KOPT-K1 (cell line): Measurements from ENCODE around the gene HMCN2.

Experiments used
- H3K27ac ChIP-seq: fragments of 200-600 bp; sonication (generic); 2 replicates; pipeline ENCODE4 v1.5.1; 2016; ENCODE audit warnings: antibody characterized with exemption, mild to moderate bottlenecking, low read depth, low read length; ENCODE audit not compliant: poor library complexity, severe bottlenecking
- H3K36me3 ChIP-seq: fragments of 200-600 bp; sonication (generic); 2 replicates; pipeline ENCODE4 v1.5.1; 2017; ENCODE audit warnings: antibody characterized with exemption, mild to moderate bottlenecking, low read length, moderate library complexity; ENCODE audit not compliant: insufficient read depth
- H3K9me3 ChIP-seq: fragments of 200-600 bp; sonication (generic); 2 replicates; pipeline ENCODE4 v1.5.1; 2017; ENCODE audit warnings: antibody characterized with exemption, low read length, mild to moderate bottlenecking; ENCODE audit not compliant: insufficient read depth, poor library complexity, severe bottlenecking

Gene HMCN2

GRCh38 chr9:130444565-130445221 lies 179.1 kb downstream of the HMCN2 start, which contains the start of gene ASS1:
Gene ASS1 (plus strand): TSS chr9:130444961. CDS start chr9:130452229, 7,268 bp downstream.
- H3K36me3 ChIP-seq, result no peaks in the 10 kb centered on the region
- peaks cover 10% of the 10 kb centered on the region for H3K9me3 ChIP-seq
- no peak within 1 kb of the TSS for H3K27ac ChIP-seq

GRCh38 chr9:130445268-130445983 lies 179.9 kb downstream of the HMCN2 start:
- Histone ChIP-seq H3K9me3 (peaks cover 10% of the 10 kb centered on the region), H3K36me3 (no peaks in the 10 kb centered on the region), H3K27ac (no peak overlapping the region)

GRCh38 chr9:130446101-130446861 lies 180.7 kb downstream of the HMCN2 start:
- peaks cover 3% of the 10 kb centered on the region for H3K9me3 ChIP-seq
- no peak overlapping the region for H3K27ac ChIP-seq
- H3K36me3 ChIP-seq, result no peaks in the 10 kb centered on the region

- H3K36me3 ChIP-seq, result no peaks in the 10 kb centered on the region
- no peak overlapping the region for H3K27ac ChIP-seq
- no peaks in the 10 kb centered on the region for H3K9me3 ChIP-seq
These were observed 181.7 kb downstream of the HMCN2 start for GRCh38 chr9:130447193-130447816.

GRCh38 chr9:130448035-130448624 lies 182.6 kb downstream of the HMCN2 start:
- Histone ChIP-seq H3K27ac (no peak overlapping the region), H3K36me3 (no peaks in the 10 kb centered on the region), H3K9me3 (no peaks in the 10 kb centered on the region)

GRCh38 chr9:130448771-130449603 lies 183.4 kb downstream of the HMCN2 start:
- Histone ChIP-seq H3K27ac (no peak overlapping the region), H3K36me3 (no peaks in the 10 kb centered on the region), H3K9me3 (no peaks in the 10 kb centered on the region)

- H3K36me3 ChIP-seq, result no peaks in the 10 kb centered on the region
- no peak overlapping the region for H3K27ac ChIP-seq
These were observed 184.9 kb downstream of the HMCN2 start for GRCh38 chr9:130450344-130451003.

GRCh38 chr9:130451004-130451390 lies 185.4 kb downstream of the HMCN2 start:
- H3K36me3 ChIP-seq, result no peaks in the 10 kb centered on the region
- no peak overlapping the region for H3K27ac ChIP-seq
- no peaks in the 10 kb centered on the region for H3K9me3 ChIP-seq

More at GRCh38 chr9:130450344-130451003, 184.9 kb downstream of the HMCN2 start:
- H3K9me3 ChIP-seq, result no peaks in the 10 kb centered on the region

- Histone ChIP-seq H3K27ac (no peak overlapping the region), H3K36me3 (no peaks in the 10 kb centered on the region), H3K9me3 (no peaks in the 10 kb centered on the region)
These were observed 186.2 kb downstream of the HMCN2 start for GRCh38 chr9:130451509-130452388.

GRCh38 chr9:130452835-130453234 lies 187.3 kb downstream of the HMCN2 start:
- Histone ChIP-seq H3K36me3 (no peaks in the 10 kb centered on the region), H3K27ac (no peak overlapping the region), H3K9me3 (no peaks in the 10 kb centered on the region)

GRCh38 chr9:130453487-130453886 lies 187.9 kb downstream of the HMCN2 start:
- Histone ChIP-seq H3K9me3 (no peaks in the 10 kb centered on the region), H3K36me3 (no peaks in the 10 kb centered on the region), H3K27ac (no peak overlapping the region)

- Histone ChIP-seq H3K9me3 (no peaks in the 10 kb centered on the region), H3K27ac (no peak overlapping the region), H3K36me3 (no peaks in the 10 kb centered on the region)
These were observed 188.7 kb downstream of the HMCN2 start for GRCh38 chr9:130454096-130454811.
